OCI-LY1 (cell line): ENCODE results near the gene PKMYT1.

Source experiments
- CTCF ChIP-seq: fragments of 200-600 bp; sonication (generic), shearing (Covaris generic); IDR thresholded peaks from 2 replicates; pipeline ENCODE4 v1.5.1; 2017; ENCODE audit warnings: mild to moderate bottlenecking, antibody characterized with exemption, low read length, moderate library complexity, mixed read lengths
- EZH2 ChIP-seq: fragments of 200-600 bp; sonication (generic), shearing (Covaris generic); IDR thresholded peaks from 2 replicates; pipeline ENCODE4 v1.8.0; 2017; ENCODE audit warnings: borderline replicate concordance, mixed run types, mild to moderate bottlenecking, antibody characterized with exemption, low read length, moderate library complexity, mixed read lengths

GRCh38 chr16:2936436-2937011 lies 43.7 kb downstream of the PKMYT1 start:
- TF ChIP-seq CTCF, result no peak
- TF ChIP-seq EZH2, result no peak
